ENCODE measurements around the gene EFS. TPM values are rescaled to one million over a fixed set of nuclear protein-coding genes. Genes with fewer than 3 reads are reported as not detected.
"Not testable (repeated sequence)": the region's sequence is repeated elsewhere in the genome, so short reads cannot be mapped to it uniquely, and the experiment has no call there.

Gene EFS
- total RNA-seq, 1 donor from 2014 or later = 104 TPM

GRCh38 chr14:23344481-23344880 lies 20.5 kb downstream of the EFS start:
- H3K27ac Mint-ChIP-seq (ENCODE audit: unreplicated experiment) = no peak overlapping the region
- peaks cover under 1% of the 10 kb centered on the region for H3K36me3 Mint-ChIP-seq (ENCODE audit: low read depth)
- H3K4me1 Mint-ChIP-seq = no peaks in the 10 kb centered on the region
- H3K27me3 Mint-ChIP-seq (ENCODE audit: low read depth) = no peaks in the 10 kb centered on the region
- no peak overlapping the region for H3K4me3 Mint-ChIP-seq
- peak; percentile 25 for TF ChIP-seq CTCF (conservative IDR thresholded peaks at IDR 0.05)
- DNase-seq (ENCODE audit: low read depth, low spot score) = no peak
- peaks cover 6% of the 10 kb centered on the region for H3K9me3 Mint-ChIP-seq

- TF ChIP-seq CTCF (conservative IDR thresholded peaks at IDR 0.05) = no peak
- Mint-ChIP-seq H3K4me3 (no peak overlapping the region), H3K27ac (ENCODE audit: unreplicated experiment) (no peak overlapping the region), H3K36me3 (ENCODE audit: low read depth) (peaks cover 3% of the 10 kb centered on the region), H3K9me3 (peaks cover 12% of the 10 kb centered on the region), H3K27me3 (ENCODE audit: low read depth) (peaks cover 7% of the 10 kb centered on the region), H3K4me1 (no peaks in the 10 kb centered on the region)
- DNase-seq (ENCODE audit: low read depth, low spot score) = no peak
Observed at GRCh38 chr14:23339506-23340268, 25.3 kb downstream of the EFS start.

- no peak for TF ChIP-seq CTCF (conservative IDR thresholded peaks at IDR 0.05)
- no peak for DNase-seq (ENCODE audit: low read depth, low spot score)
- Mint-ChIP-seq H3K27ac (ENCODE audit: unreplicated experiment) (no peak overlapping the region), H3K9me3 (peaks cover 9% of the 10 kb centered on the region), H3K4me1 (no peaks in the 10 kb centered on the region), H3K36me3 (ENCODE audit: low read depth) (peaks cover 3% of the 10 kb centered on the region), H3K27me3 (ENCODE audit: low read depth) (peaks cover 7% of the 10 kb centered on the region), H3K4me3 (no peak overlapping the region)
Observed at GRCh38 chr14:23335623-23336022, 29.3 kb downstream of the EFS start.

- no peaks in the 10 kb centered on the region for H3K9me3 Mint-ChIP-seq
- H3K36me3 Mint-ChIP-seq (ENCODE audit: low read depth) = peaks cover 6% of the 10 kb centered on the region
- H3K4me3 Mint-ChIP-seq = peak overlapping the region; percentile 80
- H3K4me1 Mint-ChIP-seq = peaks cover 8% of the 10 kb centered on the region
- DNase-seq (ENCODE audit: low read depth, low spot score) = peak; percentile 68
- H3K27ac Mint-ChIP-seq (ENCODE audit: unreplicated experiment) = no peak overlapping the region
- no peaks in the 10 kb centered on the region for H3K27me3 Mint-ChIP-seq (ENCODE audit: low read depth)
- TF ChIP-seq CTCF (conservative IDR thresholded peaks at IDR 0.05) = peak; percentile 94
Observed at GRCh38 chr14:23327947-23328744, 36.8 kb downstream of the EFS start.

- Mint-ChIP-seq H3K27ac (ENCODE audit: unreplicated experiment) (no peak overlapping the region), H3K4me3 (peak overlapping the region; percentile 47), H3K9me3 (no peaks in the 10 kb centered on the region), H3K27me3 (ENCODE audit: low read depth) (no peaks in the 10 kb centered on the region), H3K4me1 (peaks cover 17% of the 10 kb centered on the region), H3K36me3 (ENCODE audit: low read depth) (peaks cover 15% of the 10 kb centered on the region)
- TF ChIP-seq CTCF (conservative IDR thresholded peaks at IDR 0.05) = no peak
- no peak for DNase-seq (ENCODE audit: low read depth, low spot score)
Observed at GRCh38 chr14:23326491-23327332, 38.3 kb downstream of the EFS start.

- H3K4me1 Mint-ChIP-seq = peaks cover 22% of the 10 kb centered on the region
- H3K9me3 Mint-ChIP-seq; H3K27me3 Mint-ChIP-seq (ENCODE audit: low read depth); H3K27ac Mint-ChIP-seq (ENCODE audit: unreplicated experiment); DNase-seq (ENCODE audit: low read depth, low spot score): not testable (repeated sequence)
- peaks cover 19% of the 10 kb centered on the region for H3K36me3 Mint-ChIP-seq (ENCODE audit: low read depth)
- peak overlapping the region; percentile 70 for H3K4me3 Mint-ChIP-seq
Observed at GRCh38 chr14:23325746-23326145, 39.2 kb downstream of the EFS start.
